ENCODE data around the gene SLK.

DNA sequence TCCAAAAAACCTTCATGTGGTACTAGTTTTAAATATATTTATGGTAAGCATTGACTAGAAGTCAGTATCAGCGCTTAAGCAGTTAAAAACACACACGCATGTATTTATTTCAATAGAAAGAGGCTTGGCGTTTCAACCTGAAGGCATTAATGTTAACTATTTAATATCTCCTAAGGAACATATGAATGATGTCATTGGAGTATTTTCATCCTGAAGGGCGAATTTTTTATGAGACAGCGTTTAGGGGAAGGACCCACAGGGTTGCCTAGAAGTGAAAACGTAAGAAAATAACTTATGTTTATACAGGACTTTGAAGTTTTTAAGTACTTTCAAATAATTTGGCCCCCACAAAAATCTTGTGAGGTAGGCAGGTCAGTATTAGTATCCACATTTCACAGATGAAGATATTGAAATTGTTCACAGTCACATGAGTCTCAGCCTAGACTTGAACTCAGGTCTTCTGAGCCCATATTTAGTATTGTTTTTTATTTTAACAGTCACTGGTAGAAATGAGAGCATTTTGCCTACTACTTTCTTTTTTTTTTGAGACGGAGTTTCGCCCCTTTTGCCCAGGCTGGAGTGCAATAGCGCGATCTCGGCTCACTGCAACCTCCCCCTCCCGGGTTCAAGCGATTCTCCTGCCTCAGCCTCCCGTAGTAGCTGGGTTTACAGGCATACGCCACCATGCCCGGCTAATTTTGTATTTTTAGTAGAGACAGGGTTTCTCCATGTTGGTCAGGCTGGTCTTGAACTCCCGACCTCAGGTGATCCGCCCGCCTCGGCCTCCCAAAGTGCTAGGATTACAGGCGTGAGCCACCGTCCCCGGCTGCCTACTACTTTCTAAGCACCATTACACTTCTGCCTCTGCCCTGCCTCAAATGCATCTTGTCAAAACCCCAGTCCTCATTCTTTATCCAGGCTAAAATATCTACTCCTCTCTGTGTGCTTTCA, 1.8 kb downstream of the SLK start:
- TF ChIP-seq ZNF274 (IDR thresholded peaks at IDR 0.05; ENCODE audit: low read depth, low read length) (no peak), YY1 (IDR thresholded peaks at IDR 0.05; ENCODE audit: insufficient read depth, insufficient read length) (no peak), SUZ12 (IDR thresholded peaks at IDR 0.05; ENCODE audit: extremely low read depth, insufficient read depth, insufficient read length) (no peak)
